OCI-LY7 (cell line): Measurements from ENCODE around the gene KCNMB2. TPM values are rescaled to one million over a fixed set of nuclear protein-coding genes. Genes with fewer than 3 reads are reported as not detected.

Experiments
- BruUV-seq: library from RNA; stranded (reverse); fragments of 400-500 nt; replicated peaks from 2 replicates; lab custom pipeline; 2021; lab: Mats Ljungman, UMichigan
- CTCF ChIA-PET: fragments of 300-600 bp; sonication (Branson Sonifier 250); formaldehyde crosslinking; loops from one replicate; lab custom pipeline; 2022; ENCODE audit warnings: antibody characterized with exemption; ENCODE audit not compliant: unreplicated experiment; lab: Charles Lee
- POLR2A ChIA-PET: fragments of 300-600 bp; sonication (Branson Sonifier 250); formaldehyde crosslinking; loops from one replicate; lab custom pipeline; 2022; ENCODE audit warnings: antibody characterized with exemption; lab: Charles Lee
- DNase-seq: peaks from one replicate; pipeline ENCODE4 v3.0.0-alpha.2; 2015; ENCODE audit warnings: low spot score
- H2AFZ ChIP-seq: fragments of 200-600 bp; sonication (generic), shearing (Covaris generic); 2 replicates; pipeline ENCODE4 v1.6.1; 2014; ENCODE audit warnings: mild to moderate bottlenecking, antibody characterized with exemption, low read length, moderate library complexity
- H3K27ac ChIP-seq: fragments of 200-600 bp; sonication (generic); 2 replicates; pipeline ENCODE4 v1.5.1; 2014; ENCODE audit warnings: mixed run types, low read depth, mild to moderate bottlenecking, moderate library complexity, low read length, inconsistent platforms; ENCODE audit not compliant: poor library complexity, severe bottlenecking
- H3K36me3 ChIP-seq: fragments of 200-600 bp; sonication (generic); 2 replicates; pipeline ENCODE4 v1.6.1; 2014; ENCODE audit warnings: mild to moderate bottlenecking, antibody characterized with exemption, low read length, moderate library complexity, mixed read lengths; ENCODE audit not compliant: insufficient read depth
- H3K4me1 ChIP-seq: fragments of 200-600 bp; sonication (generic); 2 replicates; pipeline ENCODE4 v1.5.1; 2014; ENCODE audit warnings: mild to moderate bottlenecking, low read length; ENCODE audit not compliant: insufficient read depth, poor library complexity, severe bottlenecking
- H3K4me2 ChIP-seq: fragments of 200-600 bp; sonication (generic); 2 replicates; pipeline ENCODE4 v1.6.1; 2014; ENCODE audit warnings: mild to moderate bottlenecking, low read length
- H3K4me3 ChIP-seq: fragments of 200-600 bp; sonication (generic); 2 replicates; pipeline ENCODE4 v1.5.1; 2014; ENCODE audit warnings: mild to moderate bottlenecking, low read depth, low read length; ENCODE audit not compliant: poor library complexity, severe bottlenecking
- H3K79me2 ChIP-seq: fragments of 200-600 bp; sonication (generic); 2 replicates; pipeline ENCODE4 v1.6.1; 2016; ENCODE audit warnings: low read depth, mild to moderate bottlenecking, low read length, moderate library complexity, mixed read lengths; ENCODE audit not compliant: insufficient read depth
- H3K9me2 ChIP-seq: fragments of 200-600 bp; sonication (generic); 2 replicates; pipeline ENCODE4 v1.6.1; 2016; ENCODE audit warnings: mild to moderate bottlenecking, low read length, mixed read lengths; ENCODE audit not compliant: insufficient read depth
- H3K9me3 ChIP-seq: fragments of 200-600 bp; sonication (generic); 2 replicates; pipeline ENCODE4 v1.6.1; 2014; ENCODE audit warnings: mild to moderate bottlenecking, mixed run types, low read length, mixed read lengths
- H4K20me1 ChIP-seq: fragments of 200-600 bp; sonication (generic); 2 replicates; pipeline ENCODE4 v1.6.1; 2014; ENCODE audit warnings: mild to moderate bottlenecking, antibody characterized with exemption, low read length, moderate library complexity, mixed read lengths; ENCODE audit not compliant: insufficient read depth
- EZH2phosphoT487 ChIP-seq: fragments of 200-600 bp; sonication (generic); IDR thresholded peaks from 2 replicates; pipeline ENCODE4 v1.6.1; 2018; ENCODE audit warnings: low read depth, borderline replicate concordance, mild to moderate bottlenecking, mixed run types, antibody characterized with exemption, low read length, moderate library complexity, mixed read lengths
- intact Hi-C: fragments of 100-400 bp; cut with micrococcal nuclease; formaldehyde crosslinking; loops from one replicate; pipeline ENCODE4 v1.10.0; 2022; ENCODE audit not compliant: unreplicated experiment
- total RNA-seq, 2 experiments: library from RNA; depleted of rRNA in 1 of 2; stranded (reverse); fragments of >200 nt in 1 of 2; shearing (Covaris generic) in 1 of 2; gene quantifications; 2 replicates each; pipeline ENCODE4 v1.2.3, GENCODE V29; 2014 to 2022
- TF ChIP-seq, protein P1 (sequence below): fragments of 200-600 bp; sonication (generic); conservative IDR thresholded peaks from 2 replicates; pipeline ENCODE4 v1.5.1; 2014; ENCODE audit warnings: mild to moderate bottlenecking, antibody characterized with exemption, low read length, moderate library complexity, mixed read lengths

Gene KCNMB2
- total RNA-seq, 2 experiments from 2014 or later: not detected

DNA sequence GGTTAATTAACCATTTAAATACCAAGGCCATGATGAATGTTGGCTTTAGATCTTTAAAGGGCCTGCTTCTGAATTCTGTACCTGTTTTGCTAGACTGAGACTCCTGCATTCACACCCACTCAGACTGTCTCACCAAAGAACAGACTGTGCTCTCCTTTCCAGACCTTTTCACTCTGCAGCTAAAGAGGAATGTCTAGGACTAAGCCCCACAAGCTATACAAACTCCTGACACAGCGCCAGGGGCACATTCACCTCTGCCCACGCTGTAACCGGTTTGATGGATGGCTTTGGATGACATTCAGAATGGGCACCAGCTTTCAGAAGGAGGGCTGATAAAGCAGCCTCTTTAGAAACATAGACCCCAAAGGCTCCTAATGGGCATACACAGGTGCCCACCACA is 200.1 kb downstream of the KCNMB2 start:
- Histone ChIP-seq H3K4me2 (no peak overlapping the region), H2AFZ (no peak overlapping the region), H3K4me3 (no peak overlapping the region), H3K79me2 (no peaks in the 10 kb centered on the region), H3K9me2 (no peaks in the 10 kb centered on the region), H3K4me1 (no peaks in the 10 kb centered on the region), H3K36me3 (no peaks in the 10 kb centered on the region), H4K20me1 (no peaks in the 10 kb centered on the region), H3K9me3 (no peaks in the 10 kb centered on the region), H3K27ac (no peak overlapping the region)
- TF ChIP-seq EZH2phosphoT487: no peak
- TF ChIP-seq, protein P1, sequence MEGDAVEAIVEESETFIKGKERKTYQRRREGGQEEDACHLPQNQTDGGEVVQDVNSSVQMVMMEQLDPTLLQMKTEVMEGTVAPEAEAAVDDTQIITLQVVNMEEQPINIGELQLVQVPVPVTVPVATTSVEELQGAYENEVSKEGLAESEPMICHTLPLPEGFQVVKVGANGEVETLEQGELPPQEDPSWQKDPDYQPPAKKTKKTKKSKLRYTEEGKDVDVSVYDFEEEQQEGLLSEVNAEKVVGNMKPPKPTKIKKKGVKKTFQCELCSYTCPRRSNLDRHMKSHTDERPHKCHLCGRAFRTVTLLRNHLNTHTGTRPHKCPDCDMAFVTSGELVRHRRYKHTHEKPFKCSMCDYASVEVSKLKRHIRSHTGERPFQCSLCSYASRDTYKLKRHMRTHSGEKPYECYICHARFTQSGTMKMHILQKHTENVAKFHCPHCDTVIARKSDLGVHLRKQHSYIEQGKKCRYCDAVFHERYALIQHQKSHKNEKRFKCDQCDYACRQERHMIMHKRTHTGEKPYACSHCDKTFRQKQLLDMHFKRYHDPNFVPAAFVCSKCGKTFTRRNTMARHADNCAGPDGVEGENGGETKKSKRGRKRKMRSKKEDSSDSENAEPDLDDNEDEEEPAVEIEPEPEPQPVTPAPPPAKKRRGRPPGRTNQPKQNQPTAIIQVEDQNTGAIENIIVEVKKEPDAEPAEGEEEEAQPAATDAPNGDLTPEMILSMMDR: no peak
- POLR2A ChIA-PET: no interaction called here
- BruUV-seq: no TSS peak
- intact Hi-C loops: no loop called here
- CTCF ChIA-PET: no interaction called here
- no peak for DNase-seq

DNA sequence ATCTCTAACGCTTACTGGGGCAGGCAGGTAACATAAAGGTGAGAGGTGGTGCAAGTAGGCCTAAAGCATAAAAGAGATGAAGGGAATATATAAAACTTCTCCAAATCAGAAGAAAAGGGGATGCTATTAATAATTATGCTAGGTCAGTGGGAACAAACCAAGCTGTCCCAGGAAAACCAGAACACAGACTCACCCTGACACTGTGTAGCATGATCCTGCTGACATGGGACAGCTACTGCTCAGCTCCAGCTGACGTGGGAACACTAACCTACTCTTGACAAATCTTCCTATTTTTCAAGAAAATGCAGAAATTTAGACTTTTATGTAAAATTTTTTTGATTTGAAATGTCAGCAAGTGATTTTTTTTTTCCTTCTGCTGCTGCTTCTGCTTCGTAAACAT is 203.5 kb downstream of the KCNMB2 start:
- no peaks in the 10 kb centered on the region for H3K9me2 ChIP-seq
- no peak for DNase-seq
- H4K20me1 ChIP-seq: no peaks in the 10 kb centered on the region
- no peak overlapping the region for H2AFZ ChIP-seq
- H3K79me2 ChIP-seq: no peaks in the 10 kb centered on the region
- no peaks in the 10 kb centered on the region for H3K36me3 ChIP-seq
- no peaks in the 10 kb centered on the region for H3K9me3 ChIP-seq
- H3K4me3 ChIP-seq: no peak overlapping the region
- POLR2A ChIA-PET: interaction anchor here (0.5 to 0.7 kb wide), 3 partner anchors 23 to 1828 kb away, joined by 3 to 4 read pairs (median 4); no protein-coding TSS in a partner anchor
- H3K4me1 ChIP-seq: no peaks in the 10 kb centered on the region
- H3K4me2 ChIP-seq: no peak overlapping the region
- H3K27ac ChIP-seq: no peak overlapping the region
- BruUV-seq: no TSS peak
- CTCF ChIA-PET: no interaction called here
- TF ChIP-seq EZH2phosphoT487: no peak
- TF ChIP-seq, protein P1: no peak
- intact Hi-C loops: no loop called here

DNA sequence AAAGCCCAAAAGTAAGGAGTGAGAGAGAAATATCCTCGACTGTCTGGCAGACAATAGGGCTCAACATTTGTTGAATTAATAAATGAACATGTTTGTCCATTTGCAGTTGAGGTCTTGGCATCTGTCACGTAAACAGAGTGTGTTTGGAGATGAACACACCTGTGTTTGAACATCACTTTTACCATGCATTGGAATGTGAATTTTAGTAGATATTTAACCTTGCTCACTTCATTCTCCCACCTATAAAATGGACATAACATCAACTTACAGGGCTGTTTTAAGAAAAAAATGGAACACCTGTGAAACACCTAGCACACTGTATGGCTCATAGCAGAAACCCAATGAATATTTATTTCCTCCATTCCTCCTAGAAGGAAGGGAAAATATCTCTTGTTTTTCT is 204.8 kb downstream of the KCNMB2 start:
- Histone ChIP-seq H3K36me3 (no peaks in the 10 kb centered on the region), H3K9me2 (no peaks in the 10 kb centered on the region), H4K20me1 (no peaks in the 10 kb centered on the region), H3K27ac (no peak overlapping the region), H3K4me3 (no peak overlapping the region), H3K4me1 (no peaks in the 10 kb centered on the region), H2AFZ (no peak overlapping the region), H3K4me2 (no peak overlapping the region), H3K79me2 (no peaks in the 10 kb centered on the region), H3K9me3 (no peaks in the 10 kb centered on the region)
- TF ChIP-seq, protein P1: no peak
- no peak for TF ChIP-seq EZH2phosphoT487
- POLR2A ChIA-PET: interaction anchor here (0.6 to 1.0 kb wide), 2 partner anchors 203 to 294 kb away, joined by 3 read pairs; no protein-coding TSS in a partner anchor
- intact Hi-C loops: no loop called here
- no TSS peak for BruUV-seq
- CTCF ChIA-PET: no interaction called here
- no peak for DNase-seq
